Mesenchymal stem cell (in vitro differentiated cells and primary cell): ENCODE data around the gene HSFX3.

ENCODE experiments used
- DNase-seq: peaks from one replicate; pipeline ENCODE4 v3.0.0-alpha.2; 2013
- H2AFZ ChIP-seq: one replicate; pipeline ENCODE4 v1.6.1; 2013; ENCODE audit warnings: low read depth, mild to moderate bottlenecking, control low read depth, inconsistent platforms, low read length, moderate library complexity
- H2AK5ac ChIP-seq: 2 replicates; pipeline ENCODE4 v1.6.1; 2013; ENCODE audit warnings: low read length, moderate library complexity, mild to moderate bottlenecking, inconsistent platforms; ENCODE audit not compliant: severe bottlenecking
- H2BK120ac ChIP-seq: one replicate; pipeline ENCODE4 v1.6.1; 2013; ENCODE audit warnings: low read depth, mild to moderate bottlenecking, inconsistent platforms, low read length, moderate library complexity
- H2BK12ac ChIP-seq, 2 experiments: one replicate each; pipeline ENCODE4 v1.6.1; 2013; ENCODE audit warnings: inconsistent platforms in 2 of 2, low read length in 2 of 2, mild to moderate bottlenecking in 2 of 2, moderate library complexity in 2 of 2, control low read depth in 1 of 2
- H2BK15ac ChIP-seq: one replicate; pipeline ENCODE4 v1.6.1; 2013; ENCODE audit warnings: mild to moderate bottlenecking, low read depth, inconsistent platforms; ENCODE audit not compliant: poor library complexity, severe bottlenecking
- H2BK5ac ChIP-seq: 2 replicates; pipeline ENCODE4 v1.6.1; 2013; ENCODE audit warnings: low read depth, mild to moderate bottlenecking, low read length, control low read depth, inconsistent platforms; ENCODE audit not compliant: poor library complexity, severe bottlenecking
- H3K14ac ChIP-seq, 2 experiments: one replicate each; pipeline ENCODE4 v1.6.1; 2013; ENCODE audit warnings: inconsistent platforms in 2 of 2, low read length in 2 of 2, control low read depth in 1 of 2, mild to moderate bottlenecking in 1 of 2, moderate library complexity in 1 of 2
- H3K18ac ChIP-seq, 2 experiments: one replicate each; pipeline ENCODE4 v1.6.1; 2013; ENCODE audit warnings: inconsistent platforms in 2 of 2, low read length in 2 of 2, control low read depth in 1 of 2, low read depth in 1 of 2, mild to moderate bottlenecking in 1 of 2
- H3K23ac ChIP-seq, 2 experiments: one replicate each; pipeline ENCODE4 v1.6.1; 2013; ENCODE audit warnings: inconsistent platforms in 2 of 2, low read length in 2 of 2, mild to moderate bottlenecking in 2 of 2, moderate library complexity in 2 of 2, control low read depth in 1 of 2
- H3K27ac ChIP-seq: 2 replicates; pipeline ENCODE4 v1.5.1; 2013; ENCODE audit warnings: mild to moderate bottlenecking, moderate library complexity, low read length, control low read depth, inconsistent platforms; ENCODE audit not compliant: poor library complexity, severe bottlenecking
- H3K27me3 ChIP-seq, 2 experiments: 2 replicates each; pipeline versions ENCODE4 v1.6.1 to v1.7.0; 2013; ENCODE audit warnings: low read length in 2 of 2, mild to moderate bottlenecking in 2 of 2, moderate library complexity in 2 of 2, control low read depth in 1 of 2, inconsistent platforms in 1 of 2; ENCODE audit not compliant: control insufficient read depth in 1 of 2, insufficient read depth in 1 of 2
- H3K36me3 ChIP-seq, 2 experiments: 2 replicates each; pipeline versions ENCODE4 v1.6.1 to v1.7.0; 2013; ENCODE audit warnings: low read length in 2 of 2, control low read depth in 1 of 2, inconsistent platforms in 1 of 2, low read depth in 1 of 2, mild to moderate bottlenecking in 1 of 2; ENCODE audit not compliant: insufficient read depth in 2 of 2, control insufficient read depth in 1 of 2
- H3K4ac ChIP-seq, 2 experiments: one replicate each; pipeline ENCODE4 v1.6.1; 2013; ENCODE audit warnings: inconsistent platforms in 2 of 2, low read length in 2 of 2, mild to moderate bottlenecking in 2 of 2, moderate library complexity in 2 of 2, control low read depth in 1 of 2, low read depth in 1 of 2
- H3K4me1 ChIP-seq: 2 replicates; pipeline ENCODE4 v1.6.1; 2013; ENCODE audit warnings: low read depth, low read length, control low read depth; ENCODE audit not compliant: control insufficient read depth, insufficient read depth
- H3K4me2 ChIP-seq: 2 replicates; pipeline ENCODE4 v1.6.1; 2013; ENCODE audit warnings: low read length, mild to moderate bottlenecking, inconsistent platforms; ENCODE audit not compliant: poor library complexity, severe bottlenecking
- H3K4me3 ChIP-seq, 2 experiments: 2 replicates each; pipeline versions ENCODE4 v1.5.1 to v1.7.0; 2013; ENCODE audit warnings: low read length in 2 of 2, mild to moderate bottlenecking in 2 of 2, control low read depth in 1 of 2, low read depth in 1 of 2; ENCODE audit not compliant: insufficient read depth in 1 of 2
- H3K79me1 ChIP-seq: replicated peaks from 2 replicates; pipeline ENCODE4 v1.6.1; 2013; ENCODE audit warnings: mild to moderate bottlenecking, control low read depth, low read length, inconsistent platforms; ENCODE audit not compliant: poor library complexity, severe bottlenecking
- H3K9ac ChIP-seq: 2 replicates; pipeline ENCODE4 v1.7.0; 2013; ENCODE audit warnings: mild to moderate bottlenecking, low read length, moderate library complexity
- H3K9me3 ChIP-seq: 2 replicates; pipeline ENCODE4 v1.7.0; 2013; ENCODE audit warnings: mild to moderate bottlenecking, low read length; ENCODE audit not compliant: control insufficient read depth
- H4K8ac ChIP-seq: one replicate; pipeline ENCODE4 v1.6.1; 2013; ENCODE audit warnings: inconsistent platforms, mild to moderate bottlenecking, low read length, moderate library complexity
- H4K91ac ChIP-seq: one replicate; pipeline ENCODE4 v1.6.1; 2013; ENCODE audit warnings: mild to moderate bottlenecking, low read length, inconsistent platforms
- WGBS: methylation state at CpG from one replicate; pipeline ENCODE4 v1.1.7; 2013; ENCODE audit warnings: mixed read lengths; 5-methylcytosine and 5-hydroxymethylcytosine counted together

HSFX3 gene

GRCh38 chrX:149572743-149573142 lies 23.0 kb upstream of the HSFX3 start:
- H3K79me1 ChIP-seq = no peaks in the 10 kb centered on the region
- H3K9ac ChIP-seq = peak overlapping the region; percentile 11
- no peak overlapping the region for H3K23ac ChIP-seq
- no peak overlapping the region for H3K14ac ChIP-seq
- no peak overlapping the region for H3K4me2 ChIP-seq
- no peaks in the 10 kb centered on the region for H3K4me1 ChIP-seq
- H4K91ac ChIP-seq = no peak overlapping the region
- no peak overlapping the region for H3K18ac ChIP-seq
- H2AK5ac ChIP-seq = no peak overlapping the region
- DNase-seq = no peak
- no peak overlapping the region for H3K27ac ChIP-seq
- no peaks in the 10 kb centered on the region for H3K9me3 ChIP-seq
- H4K8ac ChIP-seq = no peak overlapping the region
- H3K4me3 ChIP-seq = no peak overlapping the region
- peaks cover 0 to 18% of the 10 kb centered on the region in 2 experiments for H3K27me3 ChIP-seq
- H2BK12ac ChIP-seq = no peak overlapping the region
- no peak overlapping the region for H2BK5ac ChIP-seq
- H2BK15ac ChIP-seq = no peak overlapping the region
- no CpG with 5 or more reads among the region's 1 CpG for WGBS
- no peak overlapping the region for H2AFZ ChIP-seq
- no peak overlapping the region for H2BK120ac ChIP-seq
- H3K36me3 ChIP-seq = no peaks in the 10 kb centered on the region
- H3K4ac ChIP-seq = no peak overlapping the region

GRCh38 chrX:149571770-149572169 lies 22.0 kb upstream of the HSFX3 start:
- no peak overlapping the region for H2BK12ac ChIP-seq
- no peak overlapping the region for H2BK5ac ChIP-seq
- H3K9me3 ChIP-seq = no peaks in the 10 kb centered on the region
- H3K36me3 ChIP-seq = no peaks in the 10 kb centered on the region
- H3K4ac ChIP-seq = no peak overlapping the region
- no peak overlapping the region for H3K9ac ChIP-seq
- no peak for DNase-seq
- no peak overlapping the region for H3K18ac ChIP-seq
- no peak overlapping the region for H4K91ac ChIP-seq
- H2BK120ac ChIP-seq = no peak overlapping the region
- no peak overlapping the region for H3K23ac ChIP-seq
- no peak overlapping the region for H2AK5ac ChIP-seq
- H3K14ac ChIP-seq = no peak overlapping the region
- H3K4me3 ChIP-seq = no peak overlapping the region
- H3K27ac ChIP-seq = no peak overlapping the region
- no peak overlapping the region for H2BK15ac ChIP-seq
- H4K8ac ChIP-seq = no peak overlapping the region
- H3K79me1 ChIP-seq = no peaks in the 10 kb centered on the region
- peaks cover 0 to 21% of the 10 kb centered on the region in 2 experiments for H3K27me3 ChIP-seq
- H3K4me2 ChIP-seq = no peak overlapping the region
- WGBS = 89% methylated on average over 7 of the region's 7 CpGs
- H2AFZ ChIP-seq = no peak overlapping the region
- H3K4me1 ChIP-seq = no peaks in the 10 kb centered on the region

- Histone ChIP-seq H2AK5ac (no peak overlapping the region), H3K23ac (no peak overlapping the region), H3K27me3 (peaks cover 0 to 21% of the 10 kb centered on the region in 2 experiments), H3K4me1 (no peaks in the 10 kb centered on the region), H3K14ac (no peak overlapping the region), H3K4me2 (no peak overlapping the region), H3K18ac (no peak overlapping the region), H3K9me3 (no peaks in the 10 kb centered on the region), H2BK120ac (no peak overlapping the region), H2AFZ (no peak overlapping the region), H3K9ac (no peak overlapping the region), H3K4me3 (no peak overlapping the region), H3K27ac (no peak overlapping the region), H3K79me1 (no peaks in the 10 kb centered on the region), H2BK12ac (no peak overlapping the region), H2BK15ac (no peak overlapping the region), H2BK5ac (no peak overlapping the region), H4K91ac (no peak overlapping the region), H3K36me3 (no peaks in the 10 kb centered on the region), H4K8ac (no peak overlapping the region), H3K4ac (no peak overlapping the region)
- peak; percentile 87 for DNase-seq
- 65% methylated on average over 5 of the region's 6 CpGs for WGBS
These were observed 20.9 kb upstream of the HSFX3 start for GRCh38 chrX:149570668-149571067.

GRCh38 chrX:149569770-149570169 lies 20.0 kb upstream of the HSFX3 start:
- no peak overlapping the region for H2AK5ac ChIP-seq
- no peak overlapping the region for H3K9ac ChIP-seq
- no peak overlapping the region for H2AFZ ChIP-seq
- H3K4me1 ChIP-seq = no peaks in the 10 kb centered on the region
- no peak overlapping the region for H3K4me2 ChIP-seq
- no peak overlapping the region for H3K14ac ChIP-seq
- H3K27ac ChIP-seq = no peak overlapping the region
- no peak overlapping the region for H2BK15ac ChIP-seq
- H4K8ac ChIP-seq = no peak overlapping the region
- H3K4ac ChIP-seq = no peak overlapping the region
- H2BK120ac ChIP-seq = no peak overlapping the region
- H2BK5ac ChIP-seq = no peak overlapping the region
- peak; percentile 2 for DNase-seq
- H3K27me3 ChIP-seq = peaks cover 0 to 21% of the 10 kb centered on the region in 2 experiments
- H2BK12ac ChIP-seq = no peak overlapping the region
- H3K4me3 ChIP-seq = no peak overlapping the region
- H3K36me3 ChIP-seq = no peaks in the 10 kb centered on the region
- no peak overlapping the region for H3K23ac ChIP-seq
- no peak overlapping the region for H3K18ac ChIP-seq
- H4K91ac ChIP-seq = no peak overlapping the region
- no peaks in the 10 kb centered on the region for H3K79me1 ChIP-seq
- WGBS = 88% methylated on average over 2 of the region's 2 CpGs
- no peaks in the 10 kb centered on the region for H3K9me3 ChIP-seq
